DND-41 (cell line): ENCODE results near the gene ARHGAP15.

Experiments used
- EZH2 ChIP-seq: IDR thresholded peaks from 3 replicates; pipeline ENCODE4 v1.6.1; 2012; ENCODE audit warnings: borderline replicate concordance, low read depth, mild to moderate bottlenecking, moderate library complexity, low read length, inconsistent platforms; ENCODE audit not compliant: severe bottlenecking
- TF ChIP-seq, protein P1 (sequence below): IDR thresholded peaks from 2 replicates; pipeline ENCODE4 v1.5.1; 2012; ENCODE audit warnings: borderline replicate concordance, low read length, moderate library complexity, mild to moderate bottlenecking; ENCODE audit not compliant: poor library complexity, severe bottlenecking; ENCODE audit errors: extremely low read depth

DNA sequence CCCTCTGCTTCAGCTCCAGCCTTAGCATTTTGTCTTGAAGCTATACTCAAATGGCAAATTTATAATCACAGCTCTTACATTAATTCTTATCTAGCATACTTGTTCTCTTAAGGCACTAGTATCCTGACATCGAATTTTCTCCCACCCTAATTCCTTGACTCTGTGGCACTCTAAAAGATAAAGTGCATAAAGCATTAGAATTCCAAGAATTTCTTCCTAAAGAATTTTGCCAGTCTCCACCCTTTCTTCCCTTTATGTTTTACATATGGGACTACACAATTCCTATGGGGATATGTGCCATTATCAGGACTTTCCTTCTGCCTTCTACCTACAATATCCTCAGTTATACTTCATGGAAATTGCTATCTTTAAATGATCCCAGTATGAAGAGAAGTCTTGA, 560.3 kb downstream of the ARHGAP15 start:
- TF ChIP-seq, protein P1, sequence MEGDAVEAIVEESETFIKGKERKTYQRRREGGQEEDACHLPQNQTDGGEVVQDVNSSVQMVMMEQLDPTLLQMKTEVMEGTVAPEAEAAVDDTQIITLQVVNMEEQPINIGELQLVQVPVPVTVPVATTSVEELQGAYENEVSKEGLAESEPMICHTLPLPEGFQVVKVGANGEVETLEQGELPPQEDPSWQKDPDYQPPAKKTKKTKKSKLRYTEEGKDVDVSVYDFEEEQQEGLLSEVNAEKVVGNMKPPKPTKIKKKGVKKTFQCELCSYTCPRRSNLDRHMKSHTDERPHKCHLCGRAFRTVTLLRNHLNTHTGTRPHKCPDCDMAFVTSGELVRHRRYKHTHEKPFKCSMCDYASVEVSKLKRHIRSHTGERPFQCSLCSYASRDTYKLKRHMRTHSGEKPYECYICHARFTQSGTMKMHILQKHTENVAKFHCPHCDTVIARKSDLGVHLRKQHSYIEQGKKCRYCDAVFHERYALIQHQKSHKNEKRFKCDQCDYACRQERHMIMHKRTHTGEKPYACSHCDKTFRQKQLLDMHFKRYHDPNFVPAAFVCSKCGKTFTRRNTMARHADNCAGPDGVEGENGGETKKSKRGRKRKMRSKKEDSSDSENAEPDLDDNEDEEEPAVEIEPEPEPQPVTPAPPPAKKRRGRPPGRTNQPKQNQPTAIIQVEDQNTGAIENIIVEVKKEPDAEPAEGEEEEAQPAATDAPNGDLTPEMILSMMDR = no peak
- TF ChIP-seq EZH2 = no peak
